MM.1S (cell line): ENCODE results near the gene COL6A1.

Experiments
- DNase-seq: peaks from one replicate; pipeline ENCODE4 v3.0.0-alpha.2; 2015
- H2AFZ ChIP-seq: fragments of 300-600 bp; sonication (generic); 2 replicates; pipeline ENCODE4 v1.6.0; 2016; ENCODE audit warnings: antibody characterized with exemption, low read length
- H3F3A ChIP-seq: fragments of 300-600 bp; sonication (generic); 2 replicates; pipeline ENCODE4 v1.6.1; 2016; ENCODE audit warnings: mild to moderate bottlenecking, antibody characterized with exemption, low read length, moderate library complexity, mixed read lengths; ENCODE audit not compliant: insufficient read depth
- H3K27ac ChIP-seq: fragments of 300-600 bp; sonication (generic); 2 replicates; pipeline ENCODE4 v1.5.1; 2016; ENCODE audit warnings: mild to moderate bottlenecking, low read length
- H3K27me3 ChIP-seq: fragments of 300-600 bp; sonication (generic); replicated peaks from 2 replicates; pipeline ENCODE4 v1.6.0; 2016; ENCODE audit warnings: low read length; ENCODE audit not compliant: insufficient read depth
- H3K36me3 ChIP-seq: fragments of 300-600 bp; sonication (generic); replicated peaks from 2 replicates; pipeline ENCODE4 v1.6.1; 2016; ENCODE audit warnings: mild to moderate bottlenecking, low read length, mixed read lengths; ENCODE audit not compliant: insufficient read depth
- H3K4me1 ChIP-seq: fragments of 300-600 bp; sonication (generic); 2 replicates; pipeline ENCODE4 v1.6.1; 2016; ENCODE audit warnings: low read length, mixed read lengths
- H3K4me2 ChIP-seq: fragments of 300-600 bp; sonication (generic); 2 replicates; pipeline ENCODE4 v1.6.0; 2016; ENCODE audit warnings: low read depth, low read length
- H3K4me3 ChIP-seq: fragments of 300-600 bp; sonication (generic); 2 replicates; pipeline ENCODE4 v1.5.1; 2016; ENCODE audit warnings: low read length, mixed read lengths
- H3K79me2 ChIP-seq: fragments of 300-600 bp; sonication (generic); 2 replicates; pipeline ENCODE4 v1.6.1; 2016; ENCODE audit warnings: mixed run types, low read length, mixed read lengths
- H3K9ac ChIP-seq: fragments of 300-600 bp; sonication (generic); 2 replicates; pipeline ENCODE4 v1.6.1; 2016; ENCODE audit warnings: low read length, mixed read lengths
- H3K9me2 ChIP-seq: fragments of 300-600 bp; sonication (generic); replicated peaks from 2 replicates; pipeline ENCODE4 v1.6.1; 2016; ENCODE audit warnings: mild to moderate bottlenecking, low read length, mixed read lengths; ENCODE audit not compliant: insufficient read depth
- H3K9me3 ChIP-seq: fragments of 300-600 bp; sonication (generic); replicated peaks from 2 replicates; pipeline ENCODE4 v1.6.1; 2016; ENCODE audit warnings: mild to moderate bottlenecking, low read length, mixed read lengths; ENCODE audit not compliant: insufficient read depth
- H4K20me1 ChIP-seq: fragments of 300-600 bp; sonication (generic); 2 replicates; pipeline ENCODE4 v1.6.1; 2016; ENCODE audit warnings: mild to moderate bottlenecking, low read length, moderate library complexity, mixed read lengths; ENCODE audit not compliant: insufficient read depth
- EZH2 ChIP-seq: fragments of 300-600 bp; sonication (generic); optimal IDR thresholded peaks from 2 replicates; pipeline ENCODE3; 2017; ENCODE audit warnings: low read depth, mild to moderate bottlenecking, antibody characterized with exemption, low read length, mixed read lengths
- EZH2phosphoT487 ChIP-seq: fragments of 300-600 bp; sonication (generic); IDR thresholded peaks from 2 replicates; pipeline ENCODE4 v1.6.1; 2018; ENCODE audit warnings: antibody characterized with exemption, low read length
- TF ChIP-seq, protein P1 (sequence below): fragments of 300-600 bp; sonication (generic); IDR thresholded peaks from 2 replicates; pipeline ENCODE4 v1.5.1; 2016; ENCODE audit warnings: antibody characterized with exemption, low read length, mixed read lengths

COL6A1 gene

DNA sequence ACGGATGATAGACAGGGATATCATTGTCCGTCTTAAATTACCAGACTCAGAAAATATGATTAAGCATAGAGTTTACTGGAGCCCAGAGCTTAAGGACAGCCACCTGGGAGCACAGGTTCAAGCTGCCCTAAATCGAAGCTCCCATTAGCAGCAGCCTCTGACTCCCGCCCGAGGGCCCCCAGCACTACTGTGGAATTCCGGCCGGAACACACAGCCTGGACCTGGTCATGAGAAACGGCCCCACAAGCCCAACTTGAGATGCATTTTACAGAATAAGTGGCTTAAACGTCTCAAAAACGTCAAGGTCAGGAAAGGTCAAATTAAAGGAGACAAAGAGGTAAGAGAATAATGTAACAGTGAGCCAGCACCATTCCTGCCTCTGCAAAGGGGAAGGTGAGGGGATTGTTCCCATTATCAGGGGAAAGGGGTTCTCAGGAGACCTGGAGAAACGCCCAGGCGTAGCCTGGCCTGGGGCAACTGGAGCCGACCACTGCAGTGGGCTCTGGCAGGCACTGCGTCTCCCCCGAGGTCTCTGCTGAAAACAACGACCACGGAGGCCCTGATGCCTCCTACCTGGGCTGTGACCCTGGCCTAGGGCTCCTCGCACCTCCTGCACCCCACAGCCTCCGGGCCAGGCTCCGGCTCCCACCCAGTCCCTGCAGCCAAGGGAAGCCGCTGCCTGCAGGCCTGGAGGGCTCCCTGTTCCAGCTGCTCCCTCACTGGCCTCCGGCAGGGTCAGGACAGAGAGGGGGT is 11.5 kb upstream of the COL6A1 start:
- Histone ChIP-seq H3K9ac (no peak overlapping the region), H3K9me3 (no peaks in the 10 kb centered on the region), H2AFZ (0 out of 2 replicates have a peak overlapping the region, but pooled peaks have one; percentile 2), H3K9me2 (no peaks in the 10 kb centered on the region), H3F3A (no peaks in the 10 kb centered on the region), H3K79me2 (no peaks in the 10 kb centered on the region), H3K4me1 (peaks cover 6% of the 10 kb centered on the region), H3K4me2 (no peak overlapping the region), H3K27me3 (peaks cover 81% of the 10 kb centered on the region), H3K27ac (no peak overlapping the region), H3K4me3 (no peak overlapping the region), H3K36me3 (no peaks in the 10 kb centered on the region), H4K20me1 (no peaks in the 10 kb centered on the region)
- TF ChIP-seq EZH2 (no peak), EZH2phosphoT487 (no peak)
- TF ChIP-seq, protein P1, sequence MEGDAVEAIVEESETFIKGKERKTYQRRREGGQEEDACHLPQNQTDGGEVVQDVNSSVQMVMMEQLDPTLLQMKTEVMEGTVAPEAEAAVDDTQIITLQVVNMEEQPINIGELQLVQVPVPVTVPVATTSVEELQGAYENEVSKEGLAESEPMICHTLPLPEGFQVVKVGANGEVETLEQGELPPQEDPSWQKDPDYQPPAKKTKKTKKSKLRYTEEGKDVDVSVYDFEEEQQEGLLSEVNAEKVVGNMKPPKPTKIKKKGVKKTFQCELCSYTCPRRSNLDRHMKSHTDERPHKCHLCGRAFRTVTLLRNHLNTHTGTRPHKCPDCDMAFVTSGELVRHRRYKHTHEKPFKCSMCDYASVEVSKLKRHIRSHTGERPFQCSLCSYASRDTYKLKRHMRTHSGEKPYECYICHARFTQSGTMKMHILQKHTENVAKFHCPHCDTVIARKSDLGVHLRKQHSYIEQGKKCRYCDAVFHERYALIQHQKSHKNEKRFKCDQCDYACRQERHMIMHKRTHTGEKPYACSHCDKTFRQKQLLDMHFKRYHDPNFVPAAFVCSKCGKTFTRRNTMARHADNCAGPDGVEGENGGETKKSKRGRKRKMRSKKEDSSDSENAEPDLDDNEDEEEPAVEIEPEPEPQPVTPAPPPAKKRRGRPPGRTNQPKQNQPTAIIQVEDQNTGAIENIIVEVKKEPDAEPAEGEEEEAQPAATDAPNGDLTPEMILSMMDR, result no peak
- DNase-seq, result no peak

GRCh38 chr21:45970674-45971615 is 10.6 kb upstream of the COL6A1 start:
- no peaks in the 10 kb centered on the region for H3K79me2 ChIP-seq
- H3K9me2 ChIP-seq, result no peaks in the 10 kb centered on the region
- no peak overlapping the region for H3K4me3 ChIP-seq
- DNase-seq, result peak; percentile 33
- H3K4me2 ChIP-seq, result no peak overlapping the region
- no peaks in the 10 kb centered on the region for H3F3A ChIP-seq
- 0 out of 2 replicates have a peak overlapping the region, but pooled peaks have one; percentile 2 for H2AFZ ChIP-seq
- H3K4me1 ChIP-seq, result peaks cover 6% of the 10 kb centered on the region
- H3K27ac ChIP-seq, result no peak overlapping the region
- no peak overlapping the region for H3K9ac ChIP-seq
- no peaks in the 10 kb centered on the region for H4K20me1 ChIP-seq
- H3K9me3 ChIP-seq, result no peaks in the 10 kb centered on the region
- TF ChIP-seq, protein P1, result peak; percentile 95
- TF ChIP-seq EZH2 (no peak), EZH2phosphoT487 (no peak)
- peaks cover 78% of the 10 kb centered on the region for H3K27me3 ChIP-seq
- H3K36me3 ChIP-seq, result no peaks in the 10 kb centered on the region

GRCh38 chr21:45971616-45972352 is 9.8 kb upstream of the COL6A1 start:
- H4K20me1 ChIP-seq, result no peaks in the 10 kb centered on the region
- no peaks in the 10 kb centered on the region for H3K9me3 ChIP-seq
- no peaks in the 10 kb centered on the region for H3K36me3 ChIP-seq
- H3K9me2 ChIP-seq, result no peaks in the 10 kb centered on the region
- peaks cover 6% of the 10 kb centered on the region for H3K4me1 ChIP-seq
- peaks cover 77% of the 10 kb centered on the region for H3K27me3 ChIP-seq
- no peak overlapping the region for H3K4me2 ChIP-seq
- no peak overlapping the region for H3K27ac ChIP-seq
- no peak overlapping the region for H2AFZ ChIP-seq
- no peak for DNase-seq
- no peak overlapping the region for H3K4me3 ChIP-seq
- no peaks in the 10 kb centered on the region for H3F3A ChIP-seq
- H3K9ac ChIP-seq, result no peak overlapping the region
- H3K79me2 ChIP-seq, result no peaks in the 10 kb centered on the region
- TF ChIP-seq EZH2 (no peak), EZH2phosphoT487 (no peak)
- TF ChIP-seq, protein P1, result no peak
